ENCODE measurements around the gene FADS1. TPM values are rescaled to one million over a fixed set of nuclear protein-coding genes. Genes with fewer than 3 reads are reported as not detected.

The FADS1 gene
- total RNA-seq, 1 donor from 2014 or later: 47.1 TPM

DNA sequence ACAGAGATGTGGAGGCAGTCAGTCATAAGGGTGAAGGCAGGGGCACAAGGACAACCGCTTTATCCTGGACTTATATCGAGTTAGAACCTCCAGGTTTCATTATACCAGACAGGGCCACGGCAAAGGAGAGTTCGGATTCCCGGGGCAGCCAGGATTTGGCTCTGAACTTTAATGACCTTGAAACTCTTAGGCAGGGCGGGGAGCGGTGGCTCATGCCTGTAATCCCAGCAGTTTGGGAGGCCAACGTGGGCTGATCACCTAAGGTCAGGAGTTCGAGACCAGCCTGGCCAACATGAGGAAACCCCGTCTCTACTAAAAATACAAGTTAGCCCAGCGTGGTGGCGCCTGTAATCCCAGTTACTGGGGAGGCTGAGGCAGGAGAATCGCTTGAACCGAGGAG lies 65.4 kb downstream of the FADS1 start:
- TF ChIP-seq CTCF (IDR thresholded peaks at IDR 0.05): no peak
- intact Hi-C loops (cut with DNase I): no loop called here
- H3K4me1 ChIP-seq: peaks cover 3 to 8% of the 10 kb centered on the region in 2 donors
- no peak overlapping the region for H3K27ac ChIP-seq
- H3K27me3 ChIP-seq: no peaks in the 10 kb centered on the region
- H3K9me3 ChIP-seq: no peaks in the 10 kb centered on the region
- no peak for DNase-seq (ENCODE audit: low spot score in 2 of 2)
- H3K36me3 ChIP-seq: no peaks in the 10 kb centered on the region
- no peak overlapping the region for H3K4me3 ChIP-seq

- H3K36me3 ChIP-seq: no peaks in the 10 kb centered on the region
- no peaks in the 10 kb centered on the region for H3K27me3 ChIP-seq
- no peak for DNase-seq (ENCODE audit: low spot score in 2 of 2)
- H3K9me3 ChIP-seq: no peaks in the 10 kb centered on the region
- H3K4me3 ChIP-seq: no peak overlapping the region
- H3K4me1 ChIP-seq: peaks cover 3 to 8% of the 10 kb centered on the region in 2 donors
- no peak for TF ChIP-seq CTCF (IDR thresholded peaks at IDR 0.05)
- H3K27ac ChIP-seq: no peak overlapping the region
- intact Hi-C loops (cut with DNase I): no loop called here
These were observed 66.1 kb downstream of the FADS1 start for GRCh38 chr11:61750631-61751273.

Other genes with a start within 250 kb of the FADS1 start
- 1.8 TPM for gene SYT7, start 235.9 kb downstream of the FADS1 start, total RNA-seq
- 5.3 TPM for gene DAGLA, start 136.6 kb downstream of the FADS1 start, total RNA-seq
- gene MYRF, start 64.4 kb downstream of the FADS1 start, total RNA-seq: not detected
- 26.4 TPM for gene TMEM258, start 24.4 kb downstream of the FADS1 start, total RNA-seq
- 1.5 TPM for gene FEN1, start 24.1 kb downstream of the FADS1 start, total RNA-seq
- gene FADS2, start 11.3 kb upstream of the FADS1 start, total RNA-seq: 37.6 TPM
- 191 TPM for gene FADS3, start 74.5 kb upstream of the FADS1 start, total RNA-seq
- 23.2 TPM for gene RAB3IL1, start 100.6 kb upstream of the FADS1 start, total RNA-seq
- gene BEST1, start 133.3 kb upstream of the FADS1 start, total RNA-seq: 30.9 TPM
- 2,353 TPM for gene FTH1, start 150.6 kb upstream of the FADS1 start, total RNA-seq